CD4-positive, alpha-beta T cell (primary cell): ENCODE data around the gene PRRX2. TPM values are rescaled to one million over a fixed set of nuclear protein-coding genes. Genes with fewer than 3 reads are reported as not detected.
A peak's percentile ranks its signal among the peaks of the same experiment; 100 is the strongest.

Experiments used
- ATAC-seq: fragments of 200-7000 bp; cut with Tn5 transposase; one replicate; pipeline ENCODE4 v1.10.0; 2022; ENCODE audit warnings: mild to moderate bottlenecking; ENCODE audit not compliant: poor library complexity
- CTCF ChIA-PET: fragments of 350-600 bp; sonication (Branson Sonifier 250); formaldehyde crosslinking; loops from one replicate; lab custom pipeline; 2021; ENCODE audit warnings: antibody characterized with exemption, inconsistent platforms; lab: Charles Lee
- POLR2A ChIA-PET: fragments of 350-600 bp; sonication (Branson Sonifier 250); formaldehyde crosslinking; loops from one replicate; lab custom pipeline; 2021; ENCODE audit warnings: antibody characterized with exemption, inconsistent platforms; lab: Charles Lee
- DNase-seq, 14 experiments: peaks; one replicate each; pipeline ENCODE4 v3.0.0-alpha.2; 2013 to 2020; ENCODE audit warnings: mixed read lengths in 2 of 14
- H3K27ac ChIP-seq, 2 donors: one replicate each; pipeline versions ENCODE4 v1.5.1 to v1.7.0; 2013; ENCODE audit warnings: low read length in 2 of 2, low read depth in 1 of 2, mild to moderate bottlenecking in 1 of 2
- H3K27me3 ChIP-seq, 2 experiments: 1 replicate in 1 of 2; 2 replicates in 1 of 2; pipeline versions ENCODE4 v1.6.1 to v1.7.0; 2013; ENCODE audit warnings: low read length in 2 of 2, control low read depth in 1 of 2, mild to moderate bottlenecking in 1 of 2, moderate library complexity in 1 of 2; ENCODE audit not compliant: insufficient read depth in 2 of 2, control insufficient read depth in 1 of 2
- H3K36me3 ChIP-seq: one replicate; pipeline ENCODE4 v1.6.1; 2013; ENCODE audit warnings: low read length, control low read depth; ENCODE audit not compliant: insufficient read depth
- H3K4me1 ChIP-seq: one replicate; pipeline ENCODE4 v1.6.1; 2013; ENCODE audit warnings: low read length, control low read depth; ENCODE audit not compliant: insufficient read depth
- H3K4me3 ChIP-seq: one replicate; pipeline ENCODE4 v1.5.1; 2013; ENCODE audit warnings: mild to moderate bottlenecking, low read length, moderate library complexity
- H3K9me3 ChIP-seq, 2 experiments: 1 replicate in 1 of 2; 2 replicates in 1 of 2; pipeline versions ENCODE4 v1.6.1 to v1.7.0; 2013; ENCODE audit warnings: low read length in 2 of 2, mild to moderate bottlenecking in 2 of 2, control low read depth in 1 of 2, moderate library complexity in 1 of 2; ENCODE audit not compliant: control insufficient read depth in 1 of 2, insufficient read depth in 1 of 2
- H3K27ac Mint-ChIP-seq: one replicate; pipeline ENCODE4 v1.8.0; 2020; ENCODE audit warnings: mixed read lengths
- H3K27me3 Mint-ChIP-seq: one replicate; pipeline ENCODE4 v1.8.0; 2021; ENCODE audit warnings: mixed read lengths
- H3K36me3 Mint-ChIP-seq: one replicate; pipeline ENCODE4 v1.8.0; 2021; ENCODE audit warnings: low read depth, mixed read lengths
- H3K4me1 Mint-ChIP-seq: one replicate; pipeline ENCODE4 v1.8.0; 2021; ENCODE audit warnings: low read depth, mixed read lengths
- H3K4me3 Mint-ChIP-seq: one replicate; pipeline ENCODE4 v1.8.0; 2020; ENCODE audit warnings: mild to moderate bottlenecking, mixed read lengths
- H3K9me3 Mint-ChIP-seq: one replicate; pipeline ENCODE4 v1.8.0; 2020; ENCODE audit warnings: mixed read lengths
- CTCF ChIP-seq: fragments of 200-600 bp; IDR thresholded peaks from one replicate; pipeline ENCODE4 v1.8.0; 2022; ENCODE audit warnings: antibody characterized with exemption, mild to moderate bottlenecking
- intact Hi-C, 2 experiments: fragments of 100-400 bp; cut with DNase I in 1 of 2; cut with micrococcal nuclease in 1 of 2; formaldehyde crosslinking; loops; one replicate each; pipeline versions ENCODE4 v1.15.1 to v1.9.0; 2023 to 2025; cut with DNase I, micrococcal nuclease
- total RNA-seq, 174 experiments: library from RNA in 2 of 174; stranded (reverse) in 2 of 174; gene quantifications; one replicate each; pipeline ENCODE4 v1.2.3 and lab custom pipeline; 2021 to 2026

Gene PRRX2
- total RNA-seq, 2 experiments from 2014 or later, result not detected

GRCh38 chr9:129620669-129621295, 44.7 kb upstream of the PRRX2 start, which contains the start of gene C9orf50:
C9orf50 (minus strand) TSS chr9:129621101; CDS start chr9:129620574, 527 bp downstream.
- POLR2A ChIA-PET, result interaction anchor here (0.9 kb wide), 1 partner anchor 482 kb away, joined by 3 read pairs; no protein-coding TSS in a partner anchor

GRCh38 chr9:129623331-129623730, 42.1 kb upstream of the PRRX2 start:
- intact Hi-C loops, result loop anchor here in 1 of 2 experiments (10.0 kb wide), 1 partner anchor 181 kb away; the partner anchor contains the start of gene TOR1B
- TF ChIP-seq CTCF, result no peak
- ChIA-PET CTCF (interaction anchor here (1.6 to 4.3 kb wide), 5 partner anchors 12 to 492 kb away, joined by 8 to 38 read pairs (median 13); no protein-coding TSS in a partner anchor), POLR2A (interaction anchor here (0.6 to 4.4 kb wide), 5 partner anchors 16 to 493 kb away, joined by 3 to 40 read pairs (median 4); partner anchors contain the start of genes ASB6 and IER5L)
- peaks cover 48% of the 10 kb centered on the region for H3K4me1 Mint-ChIP-seq
- H3K27ac Mint-ChIP-seq, result peak overlapping the region; percentile 62
- Histone ChIP-seq H3K27me3 (peaks cover 25 to 26% of the 10 kb centered on the region in 2 experiments), H3K9me3 (peaks cover 0 to 5% of the 10 kb centered on the region in 2 experiments), H3K4me1 (peaks cover 59% of the 10 kb centered on the region), H3K27ac (no peak overlapping the region), H3K4me3 (no peak overlapping the region), H3K36me3 (peaks cover 9% of the 10 kb centered on the region)
- ATAC-seq (no peak), DNase-seq (no peak)
- peak overlapping the region; percentile 7 for H3K4me3 Mint-ChIP-seq
- H3K36me3 Mint-ChIP-seq, result peaks cover 18% of the 10 kb centered on the region
- peaks cover 31% of the 10 kb centered on the region for H3K27me3 Mint-ChIP-seq
- H3K9me3 Mint-ChIP-seq, result no peaks in the 10 kb centered on the region

More at GRCh38 chr9:129620669-129621295, 44.7 kb upstream of the PRRX2 start, which contains the start of gene C9orf50:
- ATAC-seq (no peak), DNase-seq (no peak)
- H3K4me1 ChIP-seq, result peaks cover 36% of the 10 kb centered on the region
- CTCF ChIA-PET, result interaction anchor here (0.9 kb wide), 1 partner anchor 10 kb away, joined by 8 read pairs; no protein-coding TSS in a partner anchor
- no peak within 1 kb of the TSS for H3K4me3 Mint-ChIP-seq
- H3K36me3 ChIP-seq, result no peaks in the 10 kb centered on the region
- peaks cover 25 to 26% of the 10 kb centered on the region in 2 experiments for H3K27me3 ChIP-seq
- no peak within 1 kb of the TSS for H3K27ac ChIP-seq
- peaks cover 4% of the 10 kb centered on the region for H3K36me3 Mint-ChIP-seq
- no peak for TF ChIP-seq CTCF
- H3K4me1 Mint-ChIP-seq, result peaks cover 30% of the 10 kb centered on the region
- H3K9me3 ChIP-seq, result peaks cover 0 to 5% of the 10 kb centered on the region in 2 experiments
- peaks cover 33% of the 10 kb centered on the region for H3K27me3 Mint-ChIP-seq
- intact Hi-C loops, result loop anchor here in 1 of 2 experiments (10.0 kb wide), 1 partner anchor 184 kb away; the partner anchor contains the start of gene TOR1B
- H3K27ac Mint-ChIP-seq, result no peak within 1 kb of the TSS
- no peak within 1 kb of the TSS for H3K4me3 ChIP-seq
- H3K9me3 Mint-ChIP-seq, result no peaks in the 10 kb centered on the region

GRCh38 chr9:129624168-129624759, 41.2 kb upstream of the PRRX2 start:
- intact Hi-C loops, result loop anchor here in 1 of 2 experiments (2.0 to 10.0 kb wide), 2 partner anchors 13 to 181 kb away; partner anchors contain the start of gene TOR1B
- DNase-seq (peak; percentile 55 to 83 (median 66)), ATAC-seq (no peak)
- peaks cover 12% of the 10 kb centered on the region for H3K36me3 ChIP-seq
- ChIA-PET POLR2A (interaction anchor here (0.6 to 4.4 kb wide), 14 partner anchors 10 to 596 kb away, joined by 3 to 53 read pairs (median 6); partner anchors contain the start of genes ASB6, DOLPP1, IER5L and SH3GLB2), CTCF (interaction anchor here (0.7 to 4.3 kb wide), 16 partner anchors 13 to 494 kb away, joined by 3 to 38 read pairs (median 6); partner anchors contain the start of genes ASB6 and IER5L)
- peak; percentile 80 for TF ChIP-seq CTCF
- H3K27me3 Mint-ChIP-seq, result peaks cover 23% of the 10 kb centered on the region
- peaks cover 22 to 25% of the 10 kb centered on the region in 2 experiments for H3K27me3 ChIP-seq
- H3K36me3 Mint-ChIP-seq, result peaks cover 18% of the 10 kb centered on the region
- no peak overlapping the region for H3K4me3 ChIP-seq
- H3K9me3 ChIP-seq, result peaks cover 0 to 5% of the 10 kb centered on the region in 2 experiments
- peak overlapping the region; percentile 83 for H3K4me3 Mint-ChIP-seq
- H3K9me3 Mint-ChIP-seq, result no peaks in the 10 kb centered on the region
- peaks cover 53% of the 10 kb centered on the region for H3K4me1 Mint-ChIP-seq
- H3K4me1 ChIP-seq, result peaks cover 68% of the 10 kb centered on the region
- peak overlapping the region; percentile 94 for H3K27ac Mint-ChIP-seq
- H3K27ac ChIP-seq, result peak overlapping the region in 1 of 2 donors; percentile 21
